Activated T-helper 1 cell treated with anti-CD3 and anti-CD28 coated beads, Interleukin-12 subunit alpha, Interleukin-12 subunit beta, Interleukin-2, Interleukin-4 antibody, amounts not matched to agents 30 ng/mL and 10 ng/mL and 1 ng/mL, durations not matched to agents 14 hours and 24 hours and 36 hours (primary cell): ENCODE data around the gene PTPRK. TPM values are rescaled to one million over a fixed set of nuclear protein-coding genes. Genes with fewer than 3 reads are reported as not detected.
"Not testable (repeated sequence)": the region's sequence is repeated elsewhere in the genome, so short reads cannot be mapped to it uniquely, and the experiment has no call there.

Source experiments
- DNase-seq: peaks from one replicate; pipeline ENCODE4 v3.0.0; 2021; ENCODE audit warnings: low spot score
- H3K27ac Mint-ChIP-seq: one replicate; pipeline ENCODE4 v1.8.0; 2021; ENCODE audit warnings: mild to moderate bottlenecking, mixed read lengths
- H3K27me3 Mint-ChIP-seq: one replicate; pipeline ENCODE4 v1.8.0; 2022; ENCODE audit warnings: mild to moderate bottlenecking, moderate library complexity, mixed read lengths; ENCODE audit not compliant: insufficient read depth
- H3K36me3 Mint-ChIP-seq: one replicate; pipeline ENCODE4 v1.8.0; 2021; ENCODE audit warnings: low read depth, mixed read lengths
- H3K4me1 Mint-ChIP-seq: one replicate; pipeline ENCODE4 v1.8.0; 2021; ENCODE audit warnings: low read depth, mixed read lengths
- H3K4me3 Mint-ChIP-seq: one replicate; pipeline ENCODE4 v1.8.0; 2021; ENCODE audit warnings: mild to moderate bottlenecking, moderate library complexity, mixed read lengths
- H3K9me3 Mint-ChIP-seq: one replicate; pipeline ENCODE4 v1.8.0; 2021; ENCODE audit warnings: mixed read lengths
- intact Hi-C: fragments of 100-400 bp; cut with micrococcal nuclease; formaldehyde crosslinking; loops from one replicate; pipeline ENCODE4 v1.15.1; 2024
- total RNA-seq: library from RNA; stranded (reverse); gene quantifications from 2 replicates; pipeline ENCODE4 v1.2.3, GENCODE V29; 2022

Gene PTPRK
- total RNA-seq, 1 donor from 2014 or later: 3.2 TPM

DNA sequence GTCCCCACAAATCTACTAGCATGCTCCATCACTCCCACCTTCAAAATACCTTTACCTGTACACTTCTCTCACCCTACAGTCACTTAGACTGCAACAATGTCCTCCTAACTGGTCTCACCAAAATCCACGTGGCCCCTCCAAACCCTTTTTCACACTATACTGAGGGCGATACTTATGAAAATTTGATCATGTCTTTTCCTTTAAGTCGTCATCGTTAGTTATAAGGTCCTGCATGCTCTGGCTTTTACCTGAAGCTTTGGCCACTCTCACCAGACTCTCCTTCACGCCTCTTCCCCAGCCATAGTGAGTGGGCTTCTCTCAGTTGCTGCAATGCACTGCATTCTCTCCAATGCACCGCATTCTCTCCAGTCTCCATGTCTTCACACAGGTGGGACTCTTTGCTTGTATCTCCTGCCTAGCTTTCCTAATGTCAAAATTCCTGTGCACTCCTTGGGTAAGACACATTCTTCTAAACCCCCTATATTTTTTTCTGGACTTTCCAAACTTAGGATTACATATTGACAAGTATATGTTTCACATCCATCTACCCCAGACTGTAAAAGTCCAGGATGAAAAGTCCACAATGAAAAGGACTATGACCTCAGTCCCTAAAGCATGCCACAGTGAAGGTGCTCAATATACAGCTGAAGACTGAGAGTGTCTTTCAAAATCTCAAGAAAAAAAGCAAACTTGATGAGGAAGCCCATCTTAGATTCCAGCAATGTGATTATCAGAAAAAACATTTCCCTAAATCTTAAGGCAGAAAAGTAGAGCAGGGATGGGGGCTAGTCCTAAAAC, 24.7 kb downstream of the PTPRK start:
- no peak for DNase-seq
- no peak overlapping the region for H3K27ac Mint-ChIP-seq
- peaks cover 4% of the 10 kb centered on the region for H3K27me3 Mint-ChIP-seq
- no peaks in the 10 kb centered on the region for H3K36me3 Mint-ChIP-seq
- intact Hi-C loops: no loop called here
- no peak overlapping the region for H3K4me3 Mint-ChIP-seq
- peaks cover 8% of the 10 kb centered on the region for H3K4me1 Mint-ChIP-seq
- no peaks in the 10 kb centered on the region for H3K9me3 Mint-ChIP-seq

DNA sequence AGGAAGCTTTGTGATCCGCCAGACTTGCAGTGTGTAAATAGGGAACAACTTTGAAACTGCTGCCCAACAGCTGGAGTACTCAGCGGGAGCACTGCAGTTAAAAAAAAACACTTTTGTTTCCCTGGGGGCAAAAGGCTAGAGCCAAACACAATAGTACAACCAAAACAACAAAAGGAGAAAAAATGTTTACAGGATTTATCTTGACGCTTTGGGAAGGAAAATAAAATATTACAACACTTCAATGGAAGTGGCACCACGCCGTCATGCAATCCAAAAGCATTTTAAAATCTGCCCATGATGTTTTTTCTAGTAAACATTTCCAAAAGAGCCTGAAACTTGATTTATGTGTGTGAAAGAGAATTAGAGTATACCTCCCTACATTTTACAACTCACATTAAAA, 26.0 kb downstream of the PTPRK start:
- intact Hi-C loops: no loop called here
- Mint-ChIP-seq H3K36me3 (no peaks in the 10 kb centered on the region), H3K27me3 (peaks cover 4% of the 10 kb centered on the region), H3K4me1 (peaks cover 8% of the 10 kb centered on the region), H3K4me3 (no peak overlapping the region), H3K27ac (no peak overlapping the region), H3K9me3 (no peaks in the 10 kb centered on the region)
- DNase-seq: no peak

DNA sequence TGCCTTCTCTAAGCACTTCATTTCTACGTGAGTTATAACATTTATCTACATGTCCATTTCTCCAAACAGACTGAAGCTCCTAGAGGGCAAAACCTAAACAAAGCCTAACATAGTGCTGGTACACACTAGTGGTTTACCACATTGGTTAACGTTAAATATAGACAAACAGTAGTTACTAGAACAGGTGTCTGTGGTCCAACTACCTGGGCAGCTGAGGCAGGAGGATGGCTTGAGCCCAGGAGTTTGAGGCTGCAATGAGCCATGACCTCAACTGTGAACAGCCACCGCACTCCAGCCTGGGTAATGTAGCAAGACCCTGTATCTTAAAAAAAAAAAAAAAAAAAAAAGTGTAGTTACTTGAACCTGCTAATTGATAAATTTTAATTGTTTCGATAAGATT, 26.5 kb downstream of the PTPRK start:
- Mint-ChIP-seq H3K27ac (no peak overlapping the region), H3K9me3 (no peaks in the 10 kb centered on the region), H3K4me3 (no peak overlapping the region), H3K36me3 (no peaks in the 10 kb centered on the region), H3K27me3 (peaks cover 4% of the 10 kb centered on the region), H3K4me1 (peaks cover 8% of the 10 kb centered on the region)
- DNase-seq: no peak
- intact Hi-C loops: no loop called here

DNA sequence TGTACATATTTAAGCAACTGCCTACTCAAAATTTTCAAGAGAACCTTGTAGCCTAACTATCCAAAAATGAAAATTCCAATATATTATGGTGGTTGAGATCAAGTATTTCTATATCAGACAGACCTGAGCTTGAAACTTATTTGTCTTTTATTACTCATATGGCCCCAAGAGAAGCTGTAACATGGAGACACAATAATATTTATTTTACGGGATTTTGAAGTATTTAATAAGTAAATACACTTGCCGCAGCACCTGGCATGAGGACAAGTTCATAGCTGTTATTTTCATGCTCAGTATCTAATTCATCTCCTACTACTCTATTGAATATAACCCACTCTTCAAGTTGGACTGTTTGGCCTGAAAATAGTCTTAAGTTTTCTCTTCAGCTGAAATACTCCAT, 28.0 kb downstream of the PTPRK start:
- intact Hi-C loops: no loop called here
- no peaks in the 10 kb centered on the region for H3K9me3 Mint-ChIP-seq
- H3K36me3 Mint-ChIP-seq: no peaks in the 10 kb centered on the region
- no peak overlapping the region for H3K4me3 Mint-ChIP-seq
- DNase-seq: no peak
- H3K4me1 Mint-ChIP-seq: peaks cover 8% of the 10 kb centered on the region
- no peak overlapping the region for H3K27ac Mint-ChIP-seq
- H3K27me3 Mint-ChIP-seq: peaks cover 4% of the 10 kb centered on the region

DNA sequence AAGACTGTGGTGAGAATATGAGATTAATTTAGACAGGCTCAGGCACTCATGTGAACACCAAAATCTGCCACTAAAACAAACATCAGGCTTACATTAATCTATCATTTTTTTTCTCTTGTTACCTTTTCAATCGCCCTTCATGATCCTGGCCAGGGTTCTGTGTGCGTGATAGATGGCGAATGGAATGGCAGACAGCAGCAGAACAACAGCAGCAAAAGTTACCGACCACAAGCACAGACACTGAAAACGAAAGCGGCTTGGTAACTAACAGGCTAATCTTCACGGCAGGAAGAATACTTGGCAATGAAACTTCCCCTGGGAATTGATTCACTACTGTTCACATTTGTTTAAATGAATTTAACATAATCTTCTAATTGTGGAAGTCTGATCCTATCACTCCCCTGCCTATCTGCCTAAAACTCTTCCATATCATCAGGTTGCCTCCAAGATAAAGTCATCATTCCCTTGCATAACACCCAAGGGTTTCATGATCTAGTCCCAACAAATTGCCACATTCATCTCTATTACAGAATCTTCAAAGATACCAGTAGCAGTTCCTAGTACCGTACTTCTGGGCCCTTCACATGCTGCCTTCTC, 28.7 kb downstream of the PTPRK start:
- DNase-seq: no peak
- no peaks in the 10 kb centered on the region for H3K9me3 Mint-ChIP-seq
- H3K27me3 Mint-ChIP-seq: peaks cover 4% of the 10 kb centered on the region
- peak overlapping the region; percentile 4 for H3K4me3 Mint-ChIP-seq
- H3K36me3 Mint-ChIP-seq: no peaks in the 10 kb centered on the region
- intact Hi-C loops: no loop called here
- H3K4me1 Mint-ChIP-seq: peaks cover 8% of the 10 kb centered on the region
- no peak overlapping the region for H3K27ac Mint-ChIP-seq

DNA sequence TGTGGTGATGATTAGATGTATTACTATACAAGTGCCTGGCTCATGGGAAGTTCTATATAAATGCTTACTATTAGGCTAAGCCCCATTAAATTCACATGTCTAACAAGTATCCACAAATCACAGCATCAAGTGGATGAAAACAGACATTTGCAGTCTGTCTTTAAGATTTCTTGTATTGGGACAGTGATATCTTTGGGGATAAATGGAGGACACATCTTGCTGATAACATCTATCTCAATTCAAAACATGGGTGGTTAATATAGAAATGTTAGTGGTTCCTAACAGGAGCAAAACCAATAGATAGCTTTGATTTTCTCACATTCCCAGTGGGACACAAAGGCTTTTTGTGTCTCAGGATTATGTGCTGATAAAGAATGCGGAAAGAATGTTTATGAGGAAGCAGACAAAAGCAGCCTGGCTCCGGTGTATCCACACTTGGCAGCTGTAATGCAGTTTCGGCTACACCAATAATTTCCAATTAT, 29.3 kb downstream of the PTPRK start:
- Mint-ChIP-seq H3K27ac (no peak overlapping the region), H3K4me3 (no peak overlapping the region), H3K9me3 (no peaks in the 10 kb centered on the region), H3K36me3 (no peaks in the 10 kb centered on the region), H3K4me1 (peaks cover 8% of the 10 kb centered on the region), H3K27me3 (peaks cover 4% of the 10 kb centered on the region)
- no peak for DNase-seq
- intact Hi-C loops: no loop called here

DNA sequence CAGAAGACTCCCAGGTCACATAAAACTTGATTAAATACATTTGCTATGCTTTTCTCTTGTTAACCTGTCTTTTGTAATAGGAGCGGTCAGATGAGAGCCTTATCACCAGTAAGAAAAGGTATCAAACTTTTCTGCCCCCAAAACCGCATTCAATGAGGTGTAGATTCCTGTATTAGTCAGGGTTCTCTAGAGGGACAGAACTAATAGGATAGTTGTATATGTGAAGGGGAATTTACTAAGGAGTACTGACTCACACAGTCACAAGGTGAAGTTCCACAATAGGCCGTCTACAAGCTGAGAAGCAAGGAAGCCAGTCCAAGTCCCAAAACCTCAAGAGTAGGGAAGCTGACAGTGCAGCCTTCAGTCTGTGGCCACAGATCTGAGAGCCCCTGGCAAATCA, 32.7 kb downstream of the PTPRK start:
- H3K9me3 Mint-ChIP-seq: no peaks in the 10 kb centered on the region
- no peaks in the 10 kb centered on the region for H3K36me3 Mint-ChIP-seq
- no peak overlapping the region for H3K27ac Mint-ChIP-seq
- H3K27me3 Mint-ChIP-seq: peaks cover 3% of the 10 kb centered on the region
- no peak overlapping the region for H3K4me3 Mint-ChIP-seq
- H3K4me1 Mint-ChIP-seq: peaks cover 8% of the 10 kb centered on the region
- intact Hi-C loops: no loop called here
- DNase-seq: no peak

DNA sequence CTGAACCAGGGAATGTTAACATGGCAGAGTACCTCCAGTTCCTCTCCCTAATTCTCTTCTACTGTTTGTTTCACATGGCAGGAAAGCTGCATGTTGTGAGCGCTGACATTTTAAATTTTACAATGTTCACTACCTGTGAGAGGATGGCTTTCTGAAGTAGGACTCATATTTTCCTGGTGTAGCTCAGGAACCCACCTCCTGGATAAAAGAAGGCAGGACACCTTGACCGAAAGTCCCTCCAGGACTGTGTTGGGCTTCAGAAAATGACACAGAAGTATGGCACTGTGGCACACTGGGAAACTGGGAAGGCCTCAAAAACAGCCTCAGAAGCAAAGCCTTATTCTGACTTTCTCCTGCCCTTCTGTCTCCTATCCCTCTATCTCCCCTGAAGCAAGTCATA, 33.3 kb downstream of the PTPRK start:
- no peak overlapping the region for H3K27ac Mint-ChIP-seq
- intact Hi-C loops: no loop called here
- H3K27me3 Mint-ChIP-seq: peaks cover 1% of the 10 kb centered on the region
- H3K36me3 Mint-ChIP-seq: no peaks in the 10 kb centered on the region
- no peak overlapping the region for H3K4me3 Mint-ChIP-seq
- no peaks in the 10 kb centered on the region for H3K9me3 Mint-ChIP-seq
- H3K4me1 Mint-ChIP-seq: peaks cover 7% of the 10 kb centered on the region
- DNase-seq: no peak

DNA sequence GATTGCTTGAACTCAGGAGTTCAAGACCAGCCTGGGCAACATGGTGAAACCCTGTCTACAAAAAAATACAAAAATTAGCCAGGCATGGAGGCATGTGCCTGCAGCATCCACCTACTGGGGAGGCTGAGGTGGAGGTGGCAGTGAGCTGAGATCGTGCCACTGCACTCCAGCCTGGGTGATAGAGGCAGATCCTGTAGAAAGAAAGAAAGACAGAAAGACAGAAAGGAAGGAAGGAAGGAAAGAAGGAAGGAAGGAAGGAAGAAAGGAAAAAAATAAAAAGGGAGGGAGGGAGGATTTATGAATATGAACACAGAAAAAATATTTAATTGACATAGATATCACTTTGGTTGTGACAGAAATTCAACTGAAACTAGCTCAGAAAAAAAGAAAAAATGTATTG, 33.8 kb downstream of the PTPRK start:
- H3K27me3 Mint-ChIP-seq, H3K4me1 Mint-ChIP-seq, intact Hi-C loops: not testable (repeated sequence)

DNA sequence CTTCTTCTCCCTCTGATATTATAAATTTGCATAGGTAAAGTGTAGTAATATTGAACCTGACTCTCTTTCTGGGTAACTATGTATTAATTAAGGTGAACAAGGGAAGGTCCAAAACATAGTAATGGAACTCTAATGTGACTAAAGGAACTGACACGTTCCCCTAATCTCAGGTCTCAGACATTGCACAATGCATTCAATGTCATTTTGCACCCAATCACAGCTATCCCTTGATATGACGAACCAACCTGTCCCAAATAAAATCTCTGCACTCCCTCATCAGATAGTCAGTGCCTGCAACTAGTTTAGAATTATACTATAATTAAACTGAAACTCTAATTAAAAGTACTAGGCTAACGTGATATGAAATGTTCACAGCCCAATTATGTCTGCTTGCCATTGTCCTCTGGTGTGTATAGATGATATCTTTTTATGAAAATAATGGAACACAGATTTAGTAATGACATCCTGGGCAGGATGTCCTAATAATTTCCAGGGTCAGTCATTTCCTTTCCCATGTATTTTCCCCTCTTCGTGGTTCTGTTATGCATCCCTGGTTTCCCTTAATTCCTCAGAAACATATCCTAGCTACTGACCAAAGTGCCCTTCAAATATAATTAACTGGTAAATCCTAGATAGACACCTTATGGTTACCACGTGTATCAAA, 36.8 kb downstream of the PTPRK start:
- H3K27ac Mint-ChIP-seq: no peak overlapping the region
- no peak for DNase-seq
- H3K4me3 Mint-ChIP-seq: no peak overlapping the region
- H3K4me1 Mint-ChIP-seq: peaks cover 3% of the 10 kb centered on the region
- H3K9me3 Mint-ChIP-seq: no peaks in the 10 kb centered on the region
- intact Hi-C loops: no loop called here
- no peaks in the 10 kb centered on the region for H3K36me3 Mint-ChIP-seq
- H3K27me3 Mint-ChIP-seq: peaks cover 1% of the 10 kb centered on the region

More for the DNA sequence above, 33.8 kb downstream of the PTPRK start:
- H3K4me3 Mint-ChIP-seq, DNase-seq, H3K27ac Mint-ChIP-seq, H3K9me3 Mint-ChIP-seq, H3K36me3 Mint-ChIP-seq: not testable (repeated sequence)

DNA sequence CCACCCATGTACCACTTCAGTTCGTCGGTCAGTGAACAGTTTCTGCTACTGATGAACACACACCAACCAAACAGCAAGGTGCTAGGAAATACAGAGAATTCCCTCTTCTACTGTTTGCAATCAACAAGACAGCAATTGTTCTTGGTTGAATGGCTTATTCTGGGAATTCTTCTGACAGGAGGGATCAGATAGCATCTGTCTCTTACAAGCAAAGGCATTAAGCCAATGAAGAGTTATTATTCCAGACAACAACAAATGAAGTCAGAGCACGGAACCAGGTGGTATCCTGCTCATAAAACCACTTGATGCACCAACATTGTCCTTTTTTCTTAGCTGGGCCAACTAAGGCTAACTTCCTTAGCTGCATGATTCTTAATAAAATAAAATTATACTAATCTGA, 37.8 kb downstream of the PTPRK start:
- H3K4me3 Mint-ChIP-seq: no peak overlapping the region
- no peak for DNase-seq
- peaks cover 1% of the 10 kb centered on the region for H3K27me3 Mint-ChIP-seq
- intact Hi-C loops: no loop called here
- no peaks in the 10 kb centered on the region for H3K36me3 Mint-ChIP-seq
- no peak overlapping the region for H3K27ac Mint-ChIP-seq
- H3K4me1 Mint-ChIP-seq: peaks cover 11% of the 10 kb centered on the region
- no peaks in the 10 kb centered on the region for H3K9me3 Mint-ChIP-seq

DNA sequence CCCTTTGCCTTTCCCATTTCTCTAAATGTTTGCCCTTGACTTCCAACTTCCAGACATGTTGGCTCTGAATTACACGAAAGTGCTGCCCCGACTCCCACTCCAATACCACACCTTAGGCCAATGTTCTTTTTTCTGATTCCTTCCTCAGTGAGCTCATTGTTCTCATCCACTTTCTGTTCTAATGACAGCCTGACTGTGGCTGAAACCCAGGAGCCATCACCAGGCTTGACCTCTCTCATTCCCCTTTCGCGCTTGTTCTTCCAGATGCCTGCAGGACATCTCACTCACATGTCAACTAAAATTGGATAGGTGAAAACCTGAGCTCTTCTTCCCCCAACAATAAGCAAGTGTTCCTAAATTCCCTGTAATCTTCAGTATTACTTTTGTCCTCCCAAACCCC, 40.4 kb downstream of the PTPRK start:
- intact Hi-C loops: no loop called here
- peak overlapping the region; percentile 5 for H3K27ac Mint-ChIP-seq
- no peak for DNase-seq
- H3K36me3 Mint-ChIP-seq: no peaks in the 10 kb centered on the region
- no peak overlapping the region for H3K4me3 Mint-ChIP-seq
- H3K4me1 Mint-ChIP-seq: peaks cover 11% of the 10 kb centered on the region
- H3K27me3 Mint-ChIP-seq: no peaks in the 10 kb centered on the region
- no peaks in the 10 kb centered on the region for H3K9me3 Mint-ChIP-seq

DNA sequence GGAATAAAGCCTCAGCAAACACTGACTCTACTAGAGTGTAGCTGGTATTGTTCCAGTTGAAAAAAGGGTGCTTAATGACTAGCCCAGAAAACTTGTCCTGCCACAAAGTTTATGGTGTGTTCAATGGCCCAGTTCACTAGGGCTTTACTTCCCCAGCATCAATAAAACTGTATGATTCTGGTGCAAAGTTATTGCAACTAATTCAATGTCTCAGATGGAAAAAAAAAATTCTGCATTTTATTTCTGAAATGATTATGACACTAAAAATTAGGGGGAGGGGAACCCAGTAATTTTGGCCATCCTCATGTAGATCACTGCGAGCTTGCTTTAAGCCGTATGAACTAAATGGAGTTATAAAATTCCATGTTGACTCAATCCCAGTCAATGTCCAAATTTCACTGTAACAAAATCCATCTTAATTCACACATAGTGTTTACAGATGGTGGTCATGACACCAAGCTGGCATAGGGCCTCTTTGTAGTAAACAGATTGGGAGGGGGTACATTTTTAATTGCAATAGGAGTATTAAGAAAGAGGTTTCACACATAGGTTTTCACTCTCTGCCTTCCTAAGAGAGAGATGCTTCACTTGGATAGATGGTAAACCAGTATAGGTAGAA, 41.2 kb downstream of the PTPRK start:
- intact Hi-C loops: no loop called here
- Mint-ChIP-seq H3K27me3 (no peaks in the 10 kb centered on the region), H3K9me3 (no peaks in the 10 kb centered on the region), H3K4me3 (peak overlapping the region; percentile 63), H3K4me1 (peaks cover 11% of the 10 kb centered on the region), H3K27ac (no peak overlapping the region), H3K36me3 (no peaks in the 10 kb centered on the region)
- no peak for DNase-seq
